CD8-positive, alpha-beta memory T cell (primary cell): ENCODE measurements around the gene ITGBL1. TPM values are rescaled to one million over a fixed set of nuclear protein-coding genes. Genes with fewer than 3 reads are reported as not detected.
A peak's percentile ranks its signal among the peaks of the same experiment; 100 is the strongest.

Experiments used
- CTCF ChIA-PET: fragments of 350-600 bp; sonication (Branson Sonifier 250); formaldehyde crosslinking; loops from one replicate; lab custom pipeline; 2021; ENCODE audit warnings: antibody characterized with exemption; lab: Charles Lee
- POLR2A ChIA-PET: fragments of 350-600 bp; sonication (Branson Sonifier 250); formaldehyde crosslinking; loops from one replicate; lab custom pipeline; 2021; ENCODE audit warnings: antibody characterized with exemption; lab: Charles Lee
- DNase-seq, 5 donors: peaks; one replicate each; pipeline versions ENCODE4 v3.0.0 to v3.0.0-alpha.2; 2020 to 2022; ENCODE audit warnings: mixed read lengths in 1 of 5
- H3K27ac ChIP-seq: one replicate; pipeline ENCODE4 v1.7.0; 2013; ENCODE audit warnings: low read depth, mild to moderate bottlenecking, low read length, moderate library complexity
- H3K27me3 ChIP-seq: 2 replicates; pipeline ENCODE4 v1.7.0; 2013; ENCODE audit warnings: low read length, mild to moderate bottlenecking; ENCODE audit not compliant: insufficient read depth, poor library complexity, severe bottlenecking
- H3K36me3 ChIP-seq: 2 replicates; pipeline ENCODE4 v1.7.0; 2013; ENCODE audit warnings: mild to moderate bottlenecking, low read length, moderate library complexity; ENCODE audit not compliant: insufficient read depth
- H3K4me1 ChIP-seq: 2 replicates; pipeline ENCODE4 v1.7.0; 2013; ENCODE audit warnings: mild to moderate bottlenecking, low read length, moderate library complexity; ENCODE audit not compliant: insufficient read depth
- H3K4me3 ChIP-seq: 2 replicates; pipeline ENCODE4 v1.7.0; 2013; ENCODE audit warnings: mild to moderate bottlenecking, low read length
- H3K9me3 ChIP-seq: 2 replicates; pipeline ENCODE4 v1.7.0; 2013; ENCODE audit warnings: mild to moderate bottlenecking, low read length
- H3K27ac Mint-ChIP-seq, 8 donors: one replicate each; pipeline ENCODE4 v1.8.0; 2020 to 2021; ENCODE audit warnings: mixed read lengths in 8 of 8, mild to moderate bottlenecking in 6 of 8, inconsistent platforms in 3 of 8, moderate library complexity in 3 of 8
- H3K27me3 Mint-ChIP-seq, 2 donors: one replicate each; pipeline ENCODE4 v1.8.0; 2020 to 2021; ENCODE audit warnings: mixed read lengths in 2 of 2, mild to moderate bottlenecking in 1 of 2, moderate library complexity in 1 of 2
- H3K36me3 Mint-ChIP-seq, 3 donors: one replicate each; pipeline ENCODE4 v1.8.0; 2020 to 2021; ENCODE audit warnings: mixed read lengths in 3 of 3, inconsistent platforms in 1 of 3, mild to moderate bottlenecking in 1 of 3
- H3K4me1 Mint-ChIP-seq, 3 donors: one replicate each; pipeline ENCODE4 v1.8.0; 2020 to 2021; ENCODE audit warnings: mixed read lengths in 3 of 3, inconsistent platforms in 1 of 3, mild to moderate bottlenecking in 1 of 3
- H3K4me3 Mint-ChIP-seq, 7 donors: one replicate each; pipeline ENCODE4 v1.8.0; 2020 to 2021; ENCODE audit warnings: mixed read lengths in 7 of 7, mild to moderate bottlenecking in 6 of 7, moderate library complexity in 4 of 7, inconsistent platforms in 2 of 7
- H3K9me3 Mint-ChIP-seq, 5 donors: one replicate each; pipeline ENCODE4 v1.8.0; 2020 to 2022; ENCODE audit warnings: mixed read lengths in 5 of 5, mild to moderate bottlenecking in 3 of 5, moderate library complexity in 2 of 5, inconsistent platforms in 1 of 5
- polyA plus RNA-seq: library from polyadenylated mRNA; unstranded; fragments of 300-500 nt; fragmentation: Illumina TruSeq; gene quantifications from one replicate; pipeline ENCODE4 v1.2.3, GENCODE V29; 2021
- total RNA-seq, 2 experiments: library from RNA; stranded (reverse); gene quantifications; one replicate each; pipeline ENCODE4 v1.2.3, GENCODE V29; 2021

ITGBL1 gene
- total and polyA plus RNA-seq, 3 experiments from 2014 or later = not detected

DNA sequence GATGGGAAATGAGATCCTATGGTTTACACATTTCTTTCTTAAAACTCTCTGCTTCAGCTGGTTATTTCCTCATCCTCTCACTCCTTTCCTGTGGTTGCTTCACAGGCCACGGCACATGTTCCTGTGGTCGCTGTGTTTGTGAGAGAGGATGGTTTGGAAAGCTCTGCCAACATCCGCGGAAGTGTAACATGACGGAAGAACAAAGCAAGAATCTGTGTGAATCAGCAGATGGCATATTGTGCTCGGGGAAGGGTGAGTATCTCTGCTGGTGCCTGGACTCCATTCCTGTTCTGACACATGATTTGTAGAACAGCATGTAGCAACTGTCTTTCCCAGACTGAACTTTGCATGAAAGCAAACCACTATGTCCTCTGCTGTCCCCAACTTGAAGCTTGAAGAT is 254.2 kb downstream of the ITGBL1 start:
- peak in 1 of 5 donors; percentile 4 for DNase-seq
- CTCF ChIA-PET = no interaction called here

GRCh38 chr13:101707659-101708058 is 255.2 kb downstream of the ITGBL1 start:
- Histone ChIP-seq H3K4me1 (peaks cover 7% of the 10 kb centered on the region), H3K9me3 (no peaks in the 10 kb centered on the region), H3K36me3 (no peaks in the 10 kb centered on the region), H3K27me3 (no peaks in the 10 kb centered on the region), H3K27ac (no peak overlapping the region), H3K4me3 (no peak overlapping the region)
- POLR2A ChIA-PET = no interaction called here
- CTCF ChIA-PET = no interaction called here
- H3K4me1 Mint-ChIP-seq = peaks cover 6 to 17% (median 11%) of the 10 kb centered on the region in 3 donors
- H3K9me3 Mint-ChIP-seq = peaks cover 0 to 2% (median 0%) of the 10 kb centered on the region in 5 donors
- H3K36me3 Mint-ChIP-seq = no peaks in the 10 kb centered on the region
- DNase-seq = no peak
- peak overlapping the region in 1 of 8 donors; percentile 2 for H3K27ac Mint-ChIP-seq
- H3K4me3 Mint-ChIP-seq = no peak overlapping the region
- H3K27me3 Mint-ChIP-seq = peaks cover 1 to 10% of the 10 kb centered on the region in 2 donors

More for the DNA sequence above, 254.2 kb downstream of the ITGBL1 start:
- no peaks in the 10 kb centered on the region for H3K36me3 ChIP-seq
- Mint-ChIP-seq H3K27ac (peak overlapping the region in 1 of 8 donors; percentile 31), H3K36me3 (no peaks in the 10 kb centered on the region), H3K9me3 (peaks cover 0 to 2% (median 0%) of the 10 kb centered on the region in 5 donors), H3K27me3 (peaks cover 1 to 10% of the 10 kb centered on the region in 2 donors), H3K4me3 (peak overlapping the region in 2 of 7 donors; percentile 22 to 35), H3K4me1 (peaks cover 6 to 17% (median 11%) of the 10 kb centered on the region in 3 donors)
- peaks cover 7% of the 10 kb centered on the region for H3K4me1 ChIP-seq
- H3K27me3 ChIP-seq = no peaks in the 10 kb centered on the region
- no peak overlapping the region for H3K27ac ChIP-seq
- no peak overlapping the region for H3K4me3 ChIP-seq
- POLR2A ChIA-PET = no interaction called here
- H3K9me3 ChIP-seq = no peaks in the 10 kb centered on the region

- POLR2A ChIA-PET = no interaction called here
- no peak overlapping the region for H3K27ac ChIP-seq
- Mint-ChIP-seq H3K27ac (no peak overlapping the region), H3K27me3 (peaks cover 1 to 10% of the 10 kb centered on the region in 2 donors), H3K36me3 (no peaks in the 10 kb centered on the region), H3K9me3 (peaks cover 0 to 2% (median 0%) of the 10 kb centered on the region in 5 donors), H3K4me1 (peaks cover 6 to 17% (median 11%) of the 10 kb centered on the region in 3 donors), H3K4me3 (no peak overlapping the region)
- H3K4me3 ChIP-seq = no peak overlapping the region
- no peaks in the 10 kb centered on the region for H3K9me3 ChIP-seq
- DNase-seq = no peak
- H3K27me3 ChIP-seq = no peaks in the 10 kb centered on the region
- H3K4me1 ChIP-seq = peaks cover 7% of the 10 kb centered on the region
- CTCF ChIA-PET = no interaction called here
- H3K36me3 ChIP-seq = no peaks in the 10 kb centered on the region
These were observed 255.6 kb downstream of the ITGBL1 start for GRCh38 chr13:101708115-101708514.

DNA sequence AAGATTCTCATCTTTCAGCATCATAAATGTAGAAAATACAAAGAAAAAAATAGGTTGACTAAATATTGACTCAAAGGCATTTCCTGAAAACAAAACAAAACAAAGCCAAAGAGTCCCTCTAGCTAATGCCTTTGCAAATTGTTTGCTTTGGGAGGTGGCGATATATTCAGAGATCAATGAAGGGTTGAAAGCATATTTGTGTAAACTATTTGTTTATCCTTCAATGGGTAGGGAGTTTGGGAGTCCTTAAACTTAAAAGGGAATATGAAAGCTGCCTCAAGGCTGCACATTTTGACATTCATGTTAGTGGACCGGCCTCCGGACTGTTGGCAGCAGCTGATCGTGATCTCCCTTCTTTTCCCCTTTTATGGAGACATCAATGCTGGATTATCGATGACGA is 257.5 kb downstream of the ITGBL1 start:
- Histone ChIP-seq H3K36me3 (no peaks in the 10 kb centered on the region), H3K27ac (no peak overlapping the region), H3K27me3 (no peaks in the 10 kb centered on the region), H3K4me3 (no peak overlapping the region), H3K9me3 (no peaks in the 10 kb centered on the region), H3K4me1 (peaks cover 7% of the 10 kb centered on the region)
- no peak for DNase-seq
- H3K27ac Mint-ChIP-seq = no peak overlapping the region
- H3K9me3 Mint-ChIP-seq = peaks cover 0 to 2% (median 0%) of the 10 kb centered on the region in 5 donors
- peaks cover 6 to 17% (median 11%) of the 10 kb centered on the region in 3 donors for H3K4me1 Mint-ChIP-seq
- CTCF ChIA-PET = no interaction called here
- POLR2A ChIA-PET = no interaction called here
- H3K36me3 Mint-ChIP-seq = no peaks in the 10 kb centered on the region
- H3K27me3 Mint-ChIP-seq = peaks cover 1 to 5% of the 10 kb centered on the region in 2 donors
- H3K4me3 Mint-ChIP-seq = no peak overlapping the region

GRCh38 chr13:101711307-101712025 is 259.0 kb downstream of the ITGBL1 start:
- H3K9me3 Mint-ChIP-seq = peaks cover 0 to 2% (median 0%) of the 10 kb centered on the region in 5 donors

DNA sequence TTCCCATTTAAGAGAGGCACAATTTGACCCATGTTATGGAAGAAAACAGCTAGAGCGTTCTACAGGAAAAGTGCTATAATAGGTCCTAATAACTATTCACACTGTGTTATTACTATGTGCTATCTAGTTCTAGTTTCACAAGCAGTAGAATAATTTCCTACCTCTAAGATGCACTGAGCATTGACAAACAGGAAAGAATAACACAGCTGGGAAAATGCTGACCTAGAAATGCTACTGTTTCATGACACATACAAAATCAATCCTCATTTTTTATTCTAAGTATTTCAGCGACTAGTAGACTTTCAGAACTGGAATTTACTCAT is 259.5 kb downstream of the ITGBL1 start:
- Mint-ChIP-seq H3K4me1 (peaks cover under 1 to 6% (median 2%) of the 10 kb centered on the region in 3 donors), H3K27me3 (peaks cover 1 to 17% of the 10 kb centered on the region in 2 donors), H3K9me3 (peaks cover 0 to 2% (median 0%) of the 10 kb centered on the region in 5 donors), H3K27ac (no peak overlapping the region), H3K4me3 (no peak overlapping the region), H3K36me3 (no peaks in the 10 kb centered on the region)
- ChIA-PET CTCF (no interaction called here), POLR2A (no interaction called here)
- DNase-seq = no peak
- Histone ChIP-seq H3K27me3 (no peaks in the 10 kb centered on the region), H3K36me3 (no peaks in the 10 kb centered on the region), H3K27ac (no peak overlapping the region), H3K4me3 (no peak overlapping the region), H3K9me3 (no peaks in the 10 kb centered on the region), H3K4me1 (peaks cover 1% of the 10 kb centered on the region)

More at GRCh38 chr13:101711307-101712025, 259.0 kb downstream of the ITGBL1 start:
- no peak overlapping the region for H3K27ac Mint-ChIP-seq
- Histone ChIP-seq H3K27me3 (no peaks in the 10 kb centered on the region), H3K4me3 (no peak overlapping the region), H3K36me3 (no peaks in the 10 kb centered on the region), H3K27ac (no peak overlapping the region), H3K4me1 (peaks cover 6% of the 10 kb centered on the region), H3K9me3 (no peaks in the 10 kb centered on the region)
- no peak overlapping the region for H3K4me3 Mint-ChIP-seq
- ChIA-PET POLR2A (no interaction called here), CTCF (no interaction called here)
- peaks cover 5 to 11% (median 7%) of the 10 kb centered on the region in 3 donors for H3K4me1 Mint-ChIP-seq
- peaks cover 1 to 17% of the 10 kb centered on the region in 2 donors for H3K27me3 Mint-ChIP-seq
- DNase-seq = no peak
- H3K36me3 Mint-ChIP-seq = no peaks in the 10 kb centered on the region

- Histone ChIP-seq H3K9me3 (no peaks in the 10 kb centered on the region), H3K4me1 (no peaks in the 10 kb centered on the region), H3K4me3 (no peak overlapping the region), H3K27me3 (no peaks in the 10 kb centered on the region), H3K36me3 (no peaks in the 10 kb centered on the region), H3K27ac (no peak overlapping the region)
- Mint-ChIP-seq H3K4me3 (no peak overlapping the region), H3K27ac (no peak overlapping the region), H3K9me3 (no peaks in the 10 kb centered on the region), H3K27me3 (peaks cover 1 to 12% of the 10 kb centered on the region in 2 donors), H3K4me1 (no peaks in the 10 kb centered on the region), H3K36me3 (no peaks in the 10 kb centered on the region)
- ChIA-PET POLR2A (no interaction called here), CTCF (no interaction called here)
- DNase-seq = no peak
These were observed 261.7 kb downstream of the ITGBL1 start for GRCh38 chr13:101714195-101714594.

DNA sequence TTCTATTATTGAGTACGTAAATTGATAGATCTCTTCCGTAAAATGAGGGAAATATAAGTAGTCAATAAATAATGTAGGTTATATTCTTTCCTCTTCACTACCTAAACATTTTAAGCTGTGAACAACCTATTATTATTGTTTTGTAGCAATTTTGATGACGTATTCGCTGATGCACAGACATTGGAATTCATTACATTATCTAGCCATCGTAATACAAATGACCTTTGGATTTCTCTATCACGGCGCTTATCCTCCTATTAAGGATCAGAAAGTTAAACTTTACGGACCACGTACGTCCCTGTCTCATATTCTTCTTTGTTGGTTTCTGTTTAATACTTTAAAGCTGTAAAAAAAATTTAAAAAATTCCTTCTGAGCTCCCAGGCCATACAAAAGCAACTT is 264.9 kb downstream of the ITGBL1 start:
- no peaks in the 10 kb centered on the region for H3K36me3 ChIP-seq
- H3K9me3 Mint-ChIP-seq = no peaks in the 10 kb centered on the region
- H3K4me3 ChIP-seq = no peak overlapping the region
- H3K27ac ChIP-seq = no peak overlapping the region
- H3K4me1 ChIP-seq = no peaks in the 10 kb centered on the region
- H3K27me3 Mint-ChIP-seq = peaks cover 1 to 12% of the 10 kb centered on the region in 2 donors
- no peak for DNase-seq
- CTCF ChIA-PET = no interaction called here
- no peak overlapping the region for H3K4me3 Mint-ChIP-seq
- H3K27ac Mint-ChIP-seq = no peak overlapping the region
- no peaks in the 10 kb centered on the region for H3K36me3 Mint-ChIP-seq
- POLR2A ChIA-PET = no interaction called here
- H3K4me1 Mint-ChIP-seq = no peaks in the 10 kb centered on the region
- H3K27me3 ChIP-seq = no peaks in the 10 kb centered on the region
- H3K9me3 ChIP-seq = no peaks in the 10 kb centered on the region
